Calu3 (cell line): ENCODE results near the gene SGO1. TPM values are rescaled to one million over a fixed set of nuclear protein-coding genes. Genes with fewer than 3 reads are reported as not detected.

Experiments used
- BruUV-seq: library from RNA; stranded (reverse); fragments of 400-500 nt; replicated peaks from 2 replicates; lab custom pipeline; 2021; lab: Mats Ljungman, UMichigan
- CTCF ChIA-PET: fragments of 300-600 bp; sonication (Branson Sonifier 250); formaldehyde crosslinking; loops from one replicate; lab custom pipeline; 2022; ENCODE audit warnings: antibody characterized with exemption; lab: Charles Lee
- DNase-seq: peaks from one replicate; pipeline ENCODE4 v3.0.0; 2022
- H3K27ac Mint-ChIP-seq: one replicate; pipeline ENCODE4 v1.8.0; 2022; ENCODE audit warnings: mixed read lengths; ENCODE audit not compliant: unreplicated experiment
- H3K27me3 Mint-ChIP-seq: one replicate; pipeline ENCODE4 v1.8.0; 2022; ENCODE audit warnings: mixed read lengths; ENCODE audit not compliant: unreplicated experiment
- H3K36me3 Mint-ChIP-seq: one replicate; pipeline ENCODE4 v1.8.0; 2022; ENCODE audit warnings: mild to moderate bottlenecking, moderate library complexity, mixed read lengths; ENCODE audit not compliant: insufficient read depth, unreplicated experiment
- H3K4me1 Mint-ChIP-seq: one replicate; pipeline ENCODE4 v1.8.0; 2022; ENCODE audit warnings: mild to moderate bottlenecking, low read depth, mixed read lengths; ENCODE audit not compliant: unreplicated experiment
- H3K4me3 Mint-ChIP-seq: one replicate; pipeline ENCODE4 v1.8.0; 2022; ENCODE audit warnings: mild to moderate bottlenecking, low read depth, moderate library complexity, mixed read lengths; ENCODE audit not compliant: unreplicated experiment
- H3K9me3 Mint-ChIP-seq: one replicate; pipeline ENCODE4 v1.8.0; 2022; ENCODE audit warnings: low read depth, mixed read lengths; ENCODE audit not compliant: unreplicated experiment
- CTCF ChIP-seq: fragments of 200-600 bp; IDR thresholded peaks from one replicate; pipeline ENCODE4 v1.8.0; 2022; ENCODE audit warnings: antibody characterized with exemption; ENCODE audit not compliant: unreplicated experiment
- intact Hi-C: fragments of 100-400 bp; cut with micrococcal nuclease; formaldehyde crosslinking; loops from one replicate; pipeline ENCODE4 v1.10.0; 2022; ENCODE audit not compliant: unreplicated experiment
- total RNA-seq: library from RNA; stranded (reverse); gene quantifications from 2 replicates; pipeline ENCODE4 v1.2.3, GENCODE V29; 2022

The SGO1 gene
- total RNA-seq, 1 experiment from 2014 or later: 30.2 TPM

- Mint-ChIP-seq H3K27me3 (no peaks in the 10 kb centered on the region), H3K4me1 (no peaks in the 10 kb centered on the region), H3K36me3 (no peaks in the 10 kb centered on the region), H3K27ac (no peak overlapping the region), H3K4me3 (no peak overlapping the region), H3K9me3 (no peaks in the 10 kb centered on the region)
- no TSS peak for BruUV-seq
- CTCF ChIA-PET: no interaction called here
- intact Hi-C loops: no loop called here
- no peak for DNase-seq
- TF ChIP-seq CTCF: no peak
Observed at GRCh38 chr3:20147361-20147760, 38.6 kb downstream of the SGO1 start.

GRCh38 chr3:20146301-20146700, 39.7 kb downstream of the SGO1 start:
- no peaks in the 10 kb centered on the region for H3K27me3 Mint-ChIP-seq
- H3K36me3 Mint-ChIP-seq: no peaks in the 10 kb centered on the region
- TF ChIP-seq CTCF: no peak
- H3K27ac Mint-ChIP-seq: no peak overlapping the region
- intact Hi-C loops: no loop called here
- H3K4me1 Mint-ChIP-seq: no peaks in the 10 kb centered on the region
- no peak for DNase-seq
- no peaks in the 10 kb centered on the region for H3K9me3 Mint-ChIP-seq
- CTCF ChIA-PET: no interaction called here
- no TSS peak for BruUV-seq
- H3K4me3 Mint-ChIP-seq: no peak overlapping the region

GRCh38 chr3:20145874-20146273, 40.1 kb downstream of the SGO1 start:
- no peaks in the 10 kb centered on the region for H3K36me3 Mint-ChIP-seq
- no peaks in the 10 kb centered on the region for H3K27me3 Mint-ChIP-seq
- CTCF ChIA-PET: no interaction called here
- no peak for DNase-seq
- BruUV-seq: no TSS peak
- TF ChIP-seq CTCF: no peak
- H3K27ac Mint-ChIP-seq: no peak overlapping the region
- H3K9me3 Mint-ChIP-seq: no peaks in the 10 kb centered on the region
- no peaks in the 10 kb centered on the region for H3K4me1 Mint-ChIP-seq
- H3K4me3 Mint-ChIP-seq: no peak overlapping the region
- intact Hi-C loops: no loop called here

GRCh38 chr3:20143519-20143918, 42.5 kb downstream of the SGO1 start:
- no peaks in the 10 kb centered on the region for H3K4me1 Mint-ChIP-seq
- H3K27me3 Mint-ChIP-seq: no peaks in the 10 kb centered on the region
- intact Hi-C loops: no loop called here

More at GRCh38 chr3:20143519-20143918, 42.5 kb downstream of the SGO1 start:
- H3K36me3 Mint-ChIP-seq: no peaks in the 10 kb centered on the region
- H3K9me3 Mint-ChIP-seq: no peaks in the 10 kb centered on the region
- no peak overlapping the region for H3K4me3 Mint-ChIP-seq
- DNase-seq: no peak
- CTCF ChIA-PET: no interaction called here
- TF ChIP-seq CTCF: no peak
- H3K27ac Mint-ChIP-seq: no peak overlapping the region
- BruUV-seq: no TSS peak
